Smooth muscle cell (in vitro differentiated cells): ENCODE measurements around the gene CCDC50. TPM values are rescaled to one million over a fixed set of nuclear protein-coding genes. Genes with fewer than 3 reads are reported as not detected.

Experiments
- DNase-seq: peaks from one replicate; lab custom pipeline; 2025; ENCODE audit not compliant: unreplicated experiment; lab: John Stamatoyannopoulos, UW
- H2AFZ ChIP-seq: fragments of 200-600 bp; sonication (generic); 2 replicates; pipeline ENCODE4 v1.6.0; 2016; ENCODE audit warnings: antibody characterized with exemption, low read depth, mild to moderate bottlenecking
- H3F3A ChIP-seq: fragments of 200-600 bp; sonication (generic); 2 replicates; pipeline ENCODE4 v1.6.0; 2017; ENCODE audit warnings: antibody characterized with exemption, low read depth
- H3K27ac ChIP-seq: fragments of 200-600 bp; sonication (generic); 2 replicates; pipeline ENCODE4 v1.5.1; 2016; ENCODE audit warnings: low read depth, mild to moderate bottlenecking
- H3K27me3 ChIP-seq: fragments of 200-600 bp; sonication (generic); 2 replicates; pipeline ENCODE4 v1.6.1; 2016; ENCODE audit warnings: low read depth, mild to moderate bottlenecking
- H3K36me3 ChIP-seq: fragments of 200-600 bp; sonication (generic); 2 replicates; pipeline ENCODE4 v1.5.1; 2016; ENCODE audit warnings: low read depth
- H3K4me1 ChIP-seq: fragments of 200-600 bp; sonication (generic); 2 replicates; pipeline ENCODE4 v1.5.1; 2016; ENCODE audit warnings: low read depth
- H3K4me2 ChIP-seq: fragments of 200-600 bp; sonication (generic); 2 replicates; pipeline ENCODE4 v1.6.0; 2016; ENCODE audit warnings: mild to moderate bottlenecking
- H3K4me3 ChIP-seq: fragments of 200-600 bp; sonication (generic); 2 replicates; pipeline ENCODE4 v1.5.1; 2016; ENCODE audit warnings: mild to moderate bottlenecking
- H3K79me2 ChIP-seq: fragments of 200-600 bp; sonication (generic); 2 replicates; pipeline ENCODE4 v1.6.0; 2016; ENCODE audit warnings: low read depth, mild to moderate bottlenecking
- H3K9ac ChIP-seq: fragments of 200-600 bp; sonication (generic); 2 replicates; pipeline ENCODE4 v1.6.0; 2016; ENCODE audit warnings: low read depth
- H3K9me3 ChIP-seq: fragments of 200-600 bp; sonication (generic); replicated peaks from 2 replicates; pipeline ENCODE4 v1.5.1; 2016; ENCODE audit warnings: low read depth
- H4K20me1 ChIP-seq: fragments of 200-600 bp; sonication (generic); 2 replicates; pipeline ENCODE4 v1.6.0; 2016; ENCODE audit warnings: low read depth
- CTCF ChIP-seq: fragments of 200-600 bp; sonication (generic); IDR thresholded peaks from 2 replicates; pipeline ENCODE4 v1.5.1; 2017; ENCODE audit warnings: borderline replicate concordance, mild to moderate bottlenecking, antibody characterized with exemption; ENCODE audit not compliant: insufficient read depth, poor library complexity, severe bottlenecking
- WGBS: methylation state at CpG from one replicate; pipeline ENCODE4 v1.1.7; 2016; ENCODE audit warnings: low lambda C conversion rate; 5-methylcytosine and 5-hydroxymethylcytosine counted together
- polyA plus RNA-seq: library from polyadenylated mRNA; unstranded; fragments of >200 nt; fragmentation: Nextera tagmentation; extraction: Ambion mirVana; gene quantifications from 2 replicates; pipeline ENCODE4 v1.2.1, GENCODE V29; 2016
- total RNA-seq: library from RNA; depleted of rRNA; stranded (reverse); fragments of >200 nt; gene quantifications from 2 replicates; pipeline ENCODE4 v1.2.3, GENCODE V29; 2014

CCDC50 gene
- 53.9 and 58.7 TPM in 2 replicates for total RNA-seq
- polyA plus RNA-seq, result 31.7 and 42.9 TPM in 2 replicates

GRCh38 chr3:191328962-191329653, at the start of gene CCDC50:
Gene CCDC50 (plus strand): TSS chr3:191329394. CDS start chr3:191329675, 281 bp downstream.
- peak within 1 kb of the TSS; percentile 91 for H3K27ac ChIP-seq
- peaks cover 37% of the 10 kb centered on the region for H3K79me2 ChIP-seq
- H3K9me3 ChIP-seq, result no peaks in the 10 kb centered on the region
- peak within 1 kb of the TSS; percentile 93 for H2AFZ ChIP-seq
- peaks cover 8% of the 10 kb centered on the region for H3F3A ChIP-seq
- DNase-seq, result peak; percentile 55
- WGBS, result 2% methylated on average over 38 of the region's 63 CpGs
- no peaks in the 10 kb centered on the region for H4K20me1 ChIP-seq
- no peak for TF ChIP-seq CTCF
- H3K4me3 ChIP-seq, result peak within 1 kb of the TSS; percentile 85
- H3K4me2 ChIP-seq, result peak within 1 kb of the TSS; percentile 84
- H3K27me3 ChIP-seq, result no peaks in the 10 kb centered on the region
- H3K4me1 ChIP-seq, result peaks cover 26% of the 10 kb centered on the region
- H3K36me3 ChIP-seq, result no peaks in the 10 kb centered on the region
- peak within 1 kb of the TSS; percentile 88 for H3K9ac ChIP-seq

- H3K79me2 ChIP-seq, result no peaks in the 10 kb centered on the region
- H3K27ac ChIP-seq, result no peak overlapping the region
- 77% methylated on average over 1 of the region's 1 CpG for WGBS
- no peaks in the 10 kb centered on the region for H3K9me3 ChIP-seq
- no peak overlapping the region for H2AFZ ChIP-seq
- no peaks in the 10 kb centered on the region for H4K20me1 ChIP-seq
- H3K4me3 ChIP-seq, result no peak overlapping the region
- no peak overlapping the region for H3K9ac ChIP-seq
- H3K36me3 ChIP-seq, result no peaks in the 10 kb centered on the region
- H3K4me2 ChIP-seq, result no peak overlapping the region
- no peaks in the 10 kb centered on the region for H3K4me1 ChIP-seq
- no peaks in the 10 kb centered on the region for H3K27me3 ChIP-seq
- no peak for TF ChIP-seq CTCF
- no peaks in the 10 kb centered on the region for H3F3A ChIP-seq
- DNase-seq, result no peak
These were observed 49.1 kb upstream of the CCDC50 start for GRCh38 chr3:191280111-191280510.

GRCh38 chr3:191280882-191281281, 48.3 kb upstream of the CCDC50 start:
- TF ChIP-seq CTCF, result no peak
- Histone ChIP-seq H3K27ac (no peak overlapping the region), H3K4me1 (no peaks in the 10 kb centered on the region), H3F3A (no peaks in the 10 kb centered on the region), H4K20me1 (no peaks in the 10 kb centered on the region), H3K9me3 (no peaks in the 10 kb centered on the region), H3K4me3 (no peak overlapping the region), H3K9ac (no peak overlapping the region), H3K27me3 (no peaks in the 10 kb centered on the region), H3K79me2 (no peaks in the 10 kb centered on the region), H3K36me3 (no peaks in the 10 kb centered on the region), H3K4me2 (no peak overlapping the region), H2AFZ (no peak overlapping the region)
- DNase-seq, result no peak
